Adrenal gland (tissue), 12 donors: ENCODE data around the gene METTL1. TPM values are rescaled to one million over a fixed set of nuclear protein-coding genes. Genes with fewer than 3 reads are reported as not detected.

Experiments
- DNase-seq, 7 donors: peaks; one replicate each; pipeline ENCODE4 v3.0.0-alpha.2; 2019 to 2020
- H3K27ac ChIP-seq, 5 donors: fragments of 200-600 bp; sonication (generic) in 4 of 5; 1 replicate in 3 of 5; 2 replicates in 2 of 5; pipeline versions ENCODE4 v1.5.1 to v1.8.0; 2016 to 2020; ENCODE audit warnings: mild to moderate bottlenecking in 1 of 5
- H3K27me3 ChIP-seq: fragments of 200-600 bp; 2 replicates; pipeline ENCODE4 v1.8.0; 2021
- H3K36me3 ChIP-seq, 2 donors: fragments of 200-600 bp; replicated peaks in 1 of 2; 1 replicate in 1 of 2; 2 replicates in 1 of 2; pipeline versions ENCODE4 v1.5.1 to v1.8.0; 2018 to 2022
- H3K4me1 ChIP-seq, 2 donors: fragments of 200-600 bp; replicated peaks in 1 of 2; 1 replicate in 1 of 2; 2 replicates in 1 of 2; pipeline versions ENCODE4 v1.5.1 to v1.8.0; 2018 to 2021
- H3K4me3 ChIP-seq, 4 donors: fragments of 200-600 bp; sonication (generic) in 3 of 4; one replicate each; pipeline ENCODE4 v1.5.1; 2016 to 2018
- H3K9me3 ChIP-seq, 3 donors: fragments of 200-600 bp; sonication (generic) in 1 of 3; replicated peaks in 1 of 3; 1 replicate in 2 of 3; 2 replicates in 1 of 3; pipeline versions ENCODE4 v1.5.1 to v1.8.0; 2016 to 2021
- POLR2A ChIP-seq, 2 donors: fragments of 450-650 bp; IDR thresholded peaks; one replicate each; pipeline ENCODE4 v1.6.1; 2017; ENCODE audit warnings: antibody characterized with exemption in 2 of 2, mild to moderate bottlenecking in 2 of 2, moderate library complexity in 1 of 2
- WGBS, 4 donors: extraction: QIAGEN DNeasy Blood & Tissue Kit in 2 of 4; methylation state at CpG; one replicate each; pipeline versions ENCODE4 v1.1.5 to v1.1.7; 2013 to 2017; 5-methylcytosine and 5-hydroxymethylcytosine counted together
- intact Hi-C, 2 donors: fragments of 100-400 bp; cut with DNase I; formaldehyde crosslinking; loops; one replicate each; pipeline versions ENCODE4 v1.14.1 to v1.15.0; 2022 to 2023
- microRNA-seq, 3 donors: library from miRNA; unstranded; fragments of <30 nt; microRNA quantifications; one replicate each; pipeline ENCODE4, GENCODE V29; 2017 to 2020
- polyA plus RNA-seq, 3 donors: library from polyadenylated mRNA; stranded (reverse); fragments of 200-250 nt in 2 of 3; fragments of 350-450 nt in 1 of 3; fragmentation: Illumina TruSeq in 1 of 3; extraction: RNeasy Lipid Tissue Mini Kit (QIAGEN cat#74804) in 1 of 3; gene quantifications; one replicate each; pipeline ENCODE4 v1.2.3, GENCODE V29; 2013 to 2014
- small RNA-seq, 2 donors: library from RNA; depleted of rRNA; stranded (forward); fragments of <200 nt; gene quantifications; one replicate each; pipeline ENCODE3, GENCODE V24; 2016
- total RNA-seq, 9 donors: library from RNA; depleted of rRNA in 4 of 9; stranded (reverse); fragments of >200 nt in 4 of 9; fragments of 120-200 nt in 1 of 9; fragmentation: NEBNext Ultra II Directional in 1 of 9; extraction: Animal tissue kit (Norgen Biotek cat#: 25700) in 1 of 9; gene quantifications; one replicate each; pipeline versions ENCODE4 v1.1.0 to v1.2.4, GENCODE V29; 2013 to 2023
- TF ChIP-seq, protein P1 (sequence below), 6 experiments: fragments of 450-650 bp in 4 of 6; fragments of 200-600 bp in 2 of 6; sonication (generic) in 1 of 6; IDR thresholded peaks; 1 replicate in 5 of 6; 2 replicates in 1 of 6; pipeline versions ENCODE4 v1.5.1 to v1.8.0; 2016 to 2021; ENCODE audit warnings: antibody characterized with exemption in 6 of 6, mild to moderate bottlenecking in 2 of 6, moderate library complexity in 1 of 6
- donor health status: healthy with polysubstance abuse.
- donor health status: Bipolar disorder and iron deficiency.
- donor health status: DM: yes; HTN: yes; CAD: no.
- donor health status: DM: no; HTN: no; CAD: no.
- donor health status: DM: no; HTN: no; CAD: no.
- donor health status: DM: yes; HTN: yes; CAD: no.

METTL1 gene
- total and polyA plus RNA-seq, 12 donors = 4.7 to 87.8 (median 28.0) TPM

DNA sequence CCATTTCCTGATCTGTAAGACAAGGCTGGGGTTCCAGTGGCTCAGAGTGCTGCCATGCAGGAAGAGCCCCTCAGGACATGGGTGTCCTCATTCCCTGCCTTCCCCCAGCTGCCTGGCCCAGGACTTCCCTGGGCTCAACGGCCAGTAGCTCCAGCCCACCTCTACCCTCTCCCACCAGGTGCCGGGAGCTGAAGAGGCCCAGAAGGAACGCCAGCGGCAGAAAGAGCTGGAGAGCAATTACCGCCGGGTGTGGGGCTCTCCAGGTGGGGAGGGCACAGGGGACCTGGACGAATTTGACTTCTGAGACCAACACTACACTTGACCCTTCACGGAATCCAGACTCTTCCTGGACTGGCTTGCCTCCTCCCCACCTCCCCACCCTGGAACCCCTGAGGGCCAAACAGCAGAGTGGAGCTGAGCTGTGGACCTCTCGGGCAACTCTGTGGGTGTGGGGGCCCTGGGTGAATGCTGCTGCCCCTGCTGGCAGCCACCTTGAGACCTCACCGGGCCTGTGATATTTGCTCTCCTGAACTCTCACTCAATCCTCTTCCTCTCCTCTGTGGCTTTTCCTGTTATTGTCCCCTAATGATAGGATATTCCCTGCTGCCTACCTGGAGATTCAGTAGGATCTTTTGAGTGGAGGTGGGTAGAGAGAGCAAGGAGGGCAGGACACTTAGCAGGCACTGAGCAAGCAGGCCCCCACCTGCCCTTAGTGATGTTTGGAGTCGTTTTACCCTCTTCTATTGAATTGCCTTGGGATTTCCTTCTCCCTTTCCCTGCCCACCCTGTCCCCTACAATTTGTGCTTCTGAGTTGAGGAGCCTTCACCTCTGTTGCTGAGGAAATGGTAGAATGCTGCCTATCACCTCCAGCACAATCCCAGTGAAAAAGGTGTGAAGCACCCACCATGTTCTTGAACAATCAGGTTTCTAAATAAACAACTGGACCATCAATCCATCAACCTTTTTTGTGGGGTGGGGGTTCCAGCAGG, 51.0 kb downstream of the METTL1 start:
- intact Hi-C loops = no loop called here
- H3K27me3 ChIP-seq = no peaks in the 10 kb centered on the region
- no peak overlapping the region for H3K4me3 ChIP-seq
- peak in 1 of 7 donors; percentile 41 for DNase-seq
- no peak overlapping the region for H3K27ac ChIP-seq
- H3K9me3 ChIP-seq = no peaks in the 10 kb centered on the region
- WGBS, 4 donors = 56 to 91% (median 89%) methylated on average over 2 to 11 of the region's 11 CpGs
- no peak for TF ChIP-seq POLR2A (IDR thresholded peaks at IDR 0.05)
- TF ChIP-seq, protein P1, sequence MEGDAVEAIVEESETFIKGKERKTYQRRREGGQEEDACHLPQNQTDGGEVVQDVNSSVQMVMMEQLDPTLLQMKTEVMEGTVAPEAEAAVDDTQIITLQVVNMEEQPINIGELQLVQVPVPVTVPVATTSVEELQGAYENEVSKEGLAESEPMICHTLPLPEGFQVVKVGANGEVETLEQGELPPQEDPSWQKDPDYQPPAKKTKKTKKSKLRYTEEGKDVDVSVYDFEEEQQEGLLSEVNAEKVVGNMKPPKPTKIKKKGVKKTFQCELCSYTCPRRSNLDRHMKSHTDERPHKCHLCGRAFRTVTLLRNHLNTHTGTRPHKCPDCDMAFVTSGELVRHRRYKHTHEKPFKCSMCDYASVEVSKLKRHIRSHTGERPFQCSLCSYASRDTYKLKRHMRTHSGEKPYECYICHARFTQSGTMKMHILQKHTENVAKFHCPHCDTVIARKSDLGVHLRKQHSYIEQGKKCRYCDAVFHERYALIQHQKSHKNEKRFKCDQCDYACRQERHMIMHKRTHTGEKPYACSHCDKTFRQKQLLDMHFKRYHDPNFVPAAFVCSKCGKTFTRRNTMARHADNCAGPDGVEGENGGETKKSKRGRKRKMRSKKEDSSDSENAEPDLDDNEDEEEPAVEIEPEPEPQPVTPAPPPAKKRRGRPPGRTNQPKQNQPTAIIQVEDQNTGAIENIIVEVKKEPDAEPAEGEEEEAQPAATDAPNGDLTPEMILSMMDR (IDR thresholded peaks at IDR 0.05) = no peak
- H3K36me3 ChIP-seq = peaks cover 0 to 59% of the 10 kb centered on the region in 2 donors
- peaks cover 0 to 2% of the 10 kb centered on the region in 2 donors for H3K4me1 ChIP-seq

DNA sequence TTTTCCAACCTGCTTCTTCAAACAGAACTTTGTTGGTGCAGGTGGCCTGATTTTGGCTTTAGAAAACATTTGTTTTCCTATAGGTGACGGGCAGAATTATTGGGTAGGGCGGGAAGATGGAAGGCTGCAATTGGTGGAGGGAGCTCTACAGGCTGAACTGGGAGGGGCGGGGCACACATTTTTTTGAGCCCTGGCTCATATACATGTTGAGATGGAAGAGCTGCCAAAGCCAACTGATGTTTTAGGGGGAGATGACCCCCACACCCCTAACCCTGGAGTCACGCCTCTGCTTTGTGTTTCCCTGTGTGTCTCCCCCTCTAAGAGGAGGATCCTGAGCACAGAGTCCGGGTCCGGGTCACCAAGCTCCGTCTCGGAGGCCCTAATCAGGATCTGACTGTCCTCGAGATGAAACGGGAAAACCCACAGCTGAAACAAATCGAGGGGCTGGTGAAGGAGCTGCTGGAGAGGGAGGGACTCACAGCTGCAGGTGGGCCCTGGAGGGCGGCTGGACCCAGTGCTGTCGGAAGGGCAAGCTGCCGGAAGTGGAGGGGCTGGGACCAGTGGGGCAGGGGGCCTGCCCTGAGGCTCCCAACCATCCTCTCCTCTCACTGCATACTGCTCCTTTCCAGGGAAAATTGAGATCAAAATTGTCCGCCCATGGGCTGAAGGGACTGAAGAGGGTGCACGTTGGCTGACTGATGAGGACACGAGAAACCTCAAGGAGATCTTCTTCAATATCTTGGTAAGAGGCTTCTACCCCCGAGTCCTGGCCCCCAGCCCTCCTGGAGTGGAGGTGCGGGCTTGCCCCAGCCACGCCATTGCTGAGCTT, 51.9 kb downstream of the METTL1 start:
- Histone ChIP-seq H3K27ac (no peak overlapping the region), H3K9me3 (no peaks in the 10 kb centered on the region), H3K27me3 (no peaks in the 10 kb centered on the region), H3K4me1 (no peaks in the 10 kb centered on the region), H3K4me3 (no peak overlapping the region), H3K36me3 (peaks cover 0 to 67% of the 10 kb centered on the region in 2 donors)
- TF ChIP-seq, protein P1 (IDR thresholded peaks at IDR 0.05) = no peak
- no peak for TF ChIP-seq POLR2A (IDR thresholded peaks at IDR 0.05)
- intact Hi-C loops = no loop called here
- 94 to 95% (median 94%) methylated on average over 17 to 20 of the region's 20 CpGs for WGBS, 4 donors
- peak in 1 of 7 donors; percentile 45 for DNase-seq

DNA sequence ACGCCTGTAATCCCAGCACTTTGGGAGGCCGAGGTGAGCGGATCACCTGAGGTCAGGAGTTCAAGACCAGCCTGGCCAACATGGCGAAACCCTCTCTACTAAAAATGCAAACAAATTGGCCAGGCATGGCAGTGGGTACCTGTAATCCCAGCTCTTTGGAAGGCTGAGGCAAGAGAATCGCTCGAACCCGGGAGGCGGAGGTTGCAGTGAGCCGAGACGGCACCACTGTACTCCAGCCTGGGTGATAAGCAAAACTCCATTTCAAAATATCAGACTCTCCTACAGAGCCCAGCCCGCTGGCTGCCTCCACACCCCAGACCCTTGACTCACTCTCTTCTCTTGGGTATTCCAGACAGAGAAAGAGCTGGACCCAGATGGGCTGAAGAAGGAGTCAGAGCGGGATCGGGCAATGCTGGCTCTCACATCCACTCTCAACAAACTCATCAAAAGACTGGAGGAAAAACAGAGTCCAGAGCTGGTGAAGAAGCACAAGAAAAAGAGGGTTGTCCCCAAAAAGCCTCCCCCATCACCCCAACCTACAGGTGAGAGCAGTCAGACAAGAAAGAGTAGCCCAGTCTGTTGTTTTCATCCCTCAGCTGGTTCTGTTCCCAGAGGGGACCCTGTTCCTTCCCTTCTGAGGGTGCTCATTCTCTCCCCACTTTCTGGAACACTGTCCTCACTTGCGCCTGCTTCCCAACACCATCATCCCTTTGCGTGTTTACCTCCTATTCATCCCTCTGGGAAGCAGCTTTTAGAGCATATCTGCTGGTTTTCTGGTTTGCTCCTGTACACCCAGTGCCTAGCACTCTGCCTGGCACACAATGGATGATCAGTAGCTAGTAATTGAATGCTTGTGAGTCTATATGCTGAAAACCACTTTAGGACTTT, 53.0 kb downstream of the METTL1 start:
- H3K27ac ChIP-seq = no peak overlapping the region
- H3K36me3 ChIP-seq = peaks cover 0 to 74% of the 10 kb centered on the region in 2 donors
- no peaks in the 10 kb centered on the region for H3K27me3 ChIP-seq
- H3K4me1 ChIP-seq = no peaks in the 10 kb centered on the region
- DNase-seq = peak in 1 of 7 donors; percentile 44
- intact Hi-C loops = no loop called here
- H3K4me3 ChIP-seq = no peak overlapping the region
- TF ChIP-seq POLR2A (IDR thresholded peaks at IDR 0.05) = no peak
- TF ChIP-seq, protein P1 (IDR thresholded peaks at IDR 0.05) = no peak
- 96 to 97% (median 96%) methylated on average over 15 of the region's 15 CpGs for WGBS, 4 donors
- no peaks in the 10 kb centered on the region for H3K9me3 ChIP-seq

Small RNA genes lying within 50 kb of the gene (microRNA-seq; reads per million reads assigned to microRNA genes)
- 0 to 0.45 (median 0) reads per million in 3 donors for gene MIR6759

Small RNA genes lying within 50 kb of the gene (small RNA-seq; reads per million reads assigned to genes)
- 0 reads per million in 2 donors for gene RNU6-1083P

Other genes starting within 250 kb of the METTL1 start
- 100 to 1,000 TPM in 2 of 9 donors, 10 to 100 TPM in 7; 10.5 to 128 (median 32.6) TPM for gene MBD6, start 249.3 kb downstream of the METTL1 start, total RNA-seq
- gene MBD6, start 249.3 kb downstream of the METTL1 start, polyA plus RNA-seq = 100 to 1,000 TPM in 1 of 3 donors, 10 to 100 TPM in 2; 21.7 to 167 (median 91.4) TPM
- gene DCTN2, start 224.9 kb downstream of the METTL1 start, total RNA-seq = 100 to 1,000 TPM; 114 to 202 (median 137) TPM
- 100 to 1,000 TPM in 2 of 3 donors, 10 to 100 TPM in 1; 81.2 to 238 (median 101) TPM for gene DCTN2, start 224.9 kb downstream of the METTL1 start, polyA plus RNA-seq
- 1 to 10 TPM in 4 of 9 donors, under 1 TPM in 4, not detected in 1; 0.32 to 7.6 (median 1.3) TPM for gene KIF5A, start 222.1 kb downstream of the METTL1 start, total RNA-seq
- gene KIF5A, start 222.1 kb downstream of the METTL1 start, polyA plus RNA-seq = 1 to 10 TPM; 1.9 to 7.4 (median 5.6) TPM
- 10 to 100 TPM; 19.5 to 75.9 (median 28.8) TPM for gene PIP4K2C, start 180.9 kb downstream of the METTL1 start, total RNA-seq
- gene PIP4K2C, start 180.9 kb downstream of the METTL1 start, polyA plus RNA-seq = 10 to 100 TPM in 1 of 3 donors, 1 to 10 TPM in 2; 8.1 to 31.5 (median 8.6) TPM
- 10 to 100 TPM; 21.4 to 59.7 (median 46.0) TPM for gene DTX3, start 167.3 kb downstream of the METTL1 start, total RNA-seq
- 100 to 1,000 TPM in 1 of 3 donors, 10 to 100 TPM in 2; 20.4 to 136 (median 98.9) TPM for gene DTX3, start 167.3 kb downstream of the METTL1 start, polyA plus RNA-seq
- 10 to 100 TPM in 4 of 9 donors, 1 to 10 TPM in 5; 4.9 to 15.9 (median 9.3) TPM for gene ARHGEF25, start 160.7 kb downstream of the METTL1 start, total RNA-seq
- 10 to 100 TPM in 2 of 3 donors, 1 to 10 TPM in 1; 5.3 to 86.4 (median 34.4) TPM for gene ARHGEF25, start 160.7 kb downstream of the METTL1 start, polyA plus RNA-seq
- 1 to 10 TPM in 5 of 9 donors, under 1 TPM in 4; 0.17 to 7.4 (median 1.1) TPM for gene B4GALNT1, start 138.9 kb downstream of the METTL1 start, total RNA-seq
- 1 to 10 TPM; 1.0 to 1.3 (median 1.3) TPM for gene B4GALNT1, start 138.9 kb downstream of the METTL1 start, polyA plus RNA-seq
- gene OS9, start 78.0 kb downstream of the METTL1 start, total RNA-seq = 100 to 1,000 TPM; 157 to 428 (median 293) TPM
- gene OS9, start 78.0 kb downstream of the METTL1 start, polyA plus RNA-seq = 100 to 1,000 TPM; 155 to 282 (median 234) TPM
- 1 to 10 TPM in 7 of 9 donors, under 1 TPM in 2; 0.50 to 4.0 (median 1.8) TPM for gene AGAP2, start 33.4 kb downstream of the METTL1 start, total RNA-seq
- 1 to 10 TPM; 1.9 to 8.1 (median 2.6) TPM for gene AGAP2, start 33.4 kb downstream of the METTL1 start, polyA plus RNA-seq
- gene TSPAN31, start 27.1 kb downstream of the METTL1 start, total RNA-seq = 100 to 1,000 TPM in 1 of 9 donors, 10 to 100 TPM in 8; 44.2 to 115 (median 58.1) TPM
- 10 to 100 TPM; 25.3 to 50.7 (median 45.1) TPM for gene TSPAN31, start 27.1 kb downstream of the METTL1 start, polyA plus RNA-seq
- 100 to 1,000 TPM in 8 of 9 donors, 10 to 100 TPM in 1; 90.9 to 197 (median 145) TPM for gene CDK4, start 19.8 kb downstream of the METTL1 start, total RNA-seq
- gene CDK4, start 19.8 kb downstream of the METTL1 start, polyA plus RNA-seq = 10 to 100 TPM; 46.8 to 78.8 (median 66.1) TPM
- gene MARCHF9, start 17.0 kb downstream of the METTL1 start, total RNA-seq = 10 to 100 TPM in 7 of 9 donors, 1 to 10 TPM in 2; 6.7 to 23.4 (median 16.5) TPM
- gene MARCHF9, start 17.0 kb downstream of the METTL1 start, polyA plus RNA-seq = 10 to 100 TPM in 2 of 3 donors, 1 to 10 TPM in 1; 9.5 to 45.1 (median 44.0) TPM
- 10 to 100 TPM in 1 of 9 donors, 1 to 10 TPM in 7, under 1 TPM in 1; 0.48 to 10.4 (median 2.8) TPM for gene CYP27B1, start 5.0 kb downstream of the METTL1 start, total RNA-seq
- gene CYP27B1, start 5.0 kb downstream of the METTL1 start, polyA plus RNA-seq = 1 to 10 TPM; 2.5 to 3.8 (median 3.5) TPM
- gene EEF1AKMT3, start 509 bp upstream of the METTL1 start, total RNA-seq = 10 to 100 TPM in 5 of 9 donors, 1 to 10 TPM in 4; 4.3 to 35.9 (median 11.8) TPM
- gene EEF1AKMT3, start 509 bp upstream of the METTL1 start, polyA plus RNA-seq = 1 to 10 TPM; 2.4 to 9.9 (median 3.4) TPM
- 100 to 1,000 TPM in 2 of 9 donors, 10 to 100 TPM in 7; 40.4 to 107 (median 70.4) TPM for gene TSFM, start 10.7 kb upstream of the METTL1 start, total RNA-seq
- gene TSFM, start 10.7 kb upstream of the METTL1 start, polyA plus RNA-seq = 10 to 100 TPM; 31.5 to 82.6 (median 62.5) TPM
- 10 to 100 TPM in 1 of 9 donors, 1 to 10 TPM in 8; 1.5 to 10.3 (median 4.5) TPM for gene AVIL, start 46.6 kb upstream of the METTL1 start, total RNA-seq
- 10 to 100 TPM in 2 of 3 donors, 1 to 10 TPM in 1; 5.0 to 32.6 (median 27.9) TPM for gene AVIL, start 46.6 kb upstream of the METTL1 start, polyA plus RNA-seq
- 100 to 1,000 TPM in 7 of 9 donors, 10 to 100 TPM in 2; 89.2 to 275 (median 250) TPM for gene CTDSP2, start 74.6 kb upstream of the METTL1 start, total RNA-seq
- 10 to 100 TPM; 42.9 to 89.6 (median 51.3) TPM for gene CTDSP2, start 74.6 kb upstream of the METTL1 start, polyA plus RNA-seq
- gene ATP23, start 169.5 kb upstream of the METTL1 start, total RNA-seq = 10 to 100 TPM in 4 of 9 donors, 1 to 10 TPM in 5; 4.2 to 20.0 (median 7.2) TPM
- gene ATP23, start 169.5 kb upstream of the METTL1 start, polyA plus RNA-seq = 10 to 100 TPM in 1 of 3 donors, 1 to 10 TPM in 2; 6.6 to 12.1 (median 8.4) TPM